ENCODE results near the gene AGPS. TPM values are rescaled to one million over a fixed set of nuclear protein-coding genes. Genes with fewer than 3 reads are reported as not detected.
"Not testable (repeated sequence)": the region's sequence is repeated elsewhere in the genome, so short reads cannot be mapped to it uniquely, and the experiment has no call there.

Gene AGPS
- total RNA-seq, 1 experiment from 2014 or later: 60.9 TPM

- Histone ChIP-seq H3K27ac (ENCODE audit: insufficient read length, low read depth, low read length) (no peak overlapping the region), H4K8ac (replicated peaks; ENCODE audit: insufficient read length, low read depth, low read length) (no peak overlapping the region), H2BK5ac (ENCODE audit: insufficient read length, low read length) (no peak overlapping the region), H3K27me3 (ENCODE audit: insufficient read depth, low read length) (no peaks in the 10 kb centered on the region), H2BK20ac (ENCODE audit: low read depth, low read length, poor library complexity, severe bottlenecking) (no peak overlapping the region), H2AK5ac (ENCODE audit: insufficient read length, low read length) (no peak overlapping the region), H2BK120ac (ENCODE audit: low read depth, low read length, poor library complexity, severe bottlenecking) (no peak overlapping the region), H3K23me2 (ENCODE audit: insufficient read length, low read depth, low read length, poor library complexity, severe bottlenecking) (no peaks in the 10 kb centered on the region), H3K18ac (ENCODE audit: insufficient read length, low read depth, low read length) (no peak overlapping the region), H2BK15ac (ENCODE audit: low read depth, low read length) (no peak overlapping the region), H3K56ac (ENCODE audit: insufficient read length, low read depth, low read length) (no peak overlapping the region), H3K9me3 (ENCODE audit: control insufficient read depth, low read depth, low read length) (no peaks in the 10 kb centered on the region), H3K79me2 (ENCODE audit: insufficient read depth, low read length) (no peaks in the 10 kb centered on the region; the same call in 1 of the 2 replicates), H3T11ph (ENCODE audit: low read length) (no peak overlapping the region), H2BK12ac (ENCODE audit: insufficient read length, low read depth, low read length) (no peak overlapping the region), H4K5ac (ENCODE audit: insufficient read length, low read depth, low read length) (no peak overlapping the region), H3K14ac (ENCODE audit: insufficient read depth, low read length) (no peak overlapping the region), H3K4ac (ENCODE audit: low read depth, low read length) (no peak overlapping the region), H3K9ac (ENCODE audit: extremely low read depth, insufficient read length, low read length) (no peak overlapping the region), H4K91ac (ENCODE audit: insufficient read length, low read depth, low read length) (no peak overlapping the region), H3K79me1 (ENCODE audit: insufficient read depth, low read depth, low read length, poor library complexity, severe bottlenecking) (no peaks in the 10 kb centered on the region), H3K23ac (ENCODE audit: insufficient read length, low read depth, low read length) (no peak overlapping the region), H2AFZ (ENCODE audit: low read length) (no peak overlapping the region), H3K4me1 (ENCODE audit: insufficient read depth, low read length) (no peaks in the 10 kb centered on the region), H3K4me2 (ENCODE audit: insufficient read depth, insufficient read length, low read length) (no peak overlapping the region), H4K20me1 (ENCODE audit: control insufficient read depth, insufficient read depth, insufficient read length) (no peaks in the 10 kb centered on the region)
- Mint-ChIP-seq H3K27ac (no peak overlapping the region), H3K27me3 (ENCODE audit: low read depth) (no peaks in the 10 kb centered on the region), H3K4me1 (no peaks in the 10 kb centered on the region), H3K36me3 (ENCODE audit: insufficient read depth in 1 of 3, low read depth in 3 of 3) (no peaks in the 10 kb centered on the region), H3K4me3 (no peak overlapping the region), H3K9me3 (no peaks in the 10 kb centered on the region)
- no peak for TF ChIP-seq CTCF (conservative IDR thresholded peaks at IDR 0.05)
- WGBS (ENCODE audit: extremely low coverage, insufficient read length, low lambda C conversion rate): no CpG with 5 or more reads among the region's 3 CpGs
- no peak for DNase-seq
These were observed 43.6 kb upstream of the AGPS start for GRCh38 chr2:177348733-177349693.

GRCh38 chr2:177350624-177351023 lies 41.9 kb upstream of the AGPS start:
- H4K91ac ChIP-seq (ENCODE audit: insufficient read length, low read depth, low read length); H2BK12ac ChIP-seq (ENCODE audit: insufficient read length, low read depth, low read length); H3K79me1 ChIP-seq (ENCODE audit: insufficient read depth, low read depth, low read length, poor library complexity, severe bottlenecking); H3K4ac ChIP-seq (ENCODE audit: low read depth, low read length); H3K27me3 Mint-ChIP-seq (ENCODE audit: low read depth); H3K23ac ChIP-seq (ENCODE audit: insufficient read length, low read depth, low read length); H2BK120ac ChIP-seq (ENCODE audit: low read depth, low read length, poor library complexity, severe bottlenecking); H3K79me2 ChIP-seq (ENCODE audit: insufficient read depth, low read length); H2BK15ac ChIP-seq (ENCODE audit: low read depth, low read length); H3K18ac ChIP-seq (ENCODE audit: insufficient read length, low read depth, low read length); H3K4me1 Mint-ChIP-seq; H3K27ac ChIP-seq (ENCODE audit: insufficient read length, low read depth, low read length); H3K9me3 ChIP-seq (ENCODE audit: control insufficient read depth, low read depth, low read length); H3K56ac ChIP-seq (ENCODE audit: insufficient read length, low read depth, low read length); H3K9me3 Mint-ChIP-seq; H2AK5ac ChIP-seq (ENCODE audit: insufficient read length, low read length); H3K14ac ChIP-seq (ENCODE audit: insufficient read depth, low read length); H2AFZ ChIP-seq (ENCODE audit: low read length); DNase-seq; H3K4me2 ChIP-seq (ENCODE audit: insufficient read depth, insufficient read length, low read length); H3K4me1 ChIP-seq (ENCODE audit: insufficient read depth, low read length); H2BK5ac ChIP-seq (ENCODE audit: insufficient read length, low read length); H3K27ac Mint-ChIP-seq; H3K36me3 Mint-ChIP-seq (ENCODE audit: insufficient read depth in 1 of 3, low read depth in 3 of 3); H4K20me1 ChIP-seq (ENCODE audit: control insufficient read depth, insufficient read depth, insufficient read length); H2BK20ac ChIP-seq (ENCODE audit: low read depth, low read length, poor library complexity, severe bottlenecking); H3K9ac ChIP-seq (ENCODE audit: extremely low read depth, insufficient read length, low read length); H3T11ph ChIP-seq (ENCODE audit: low read length); H4K8ac ChIP-seq (replicated peaks; ENCODE audit: insufficient read length, low read depth, low read length); H4K5ac ChIP-seq (ENCODE audit: insufficient read length, low read depth, low read length); H3K4me3 Mint-ChIP-seq; H3K27me3 ChIP-seq (ENCODE audit: insufficient read depth, low read length); H3K23me2 ChIP-seq (ENCODE audit: insufficient read length, low read depth, low read length, poor library complexity, severe bottlenecking): not testable (repeated sequence)
- WGBS (ENCODE audit: extremely low coverage, insufficient read length, low lambda C conversion rate): no CpG with 5 or more reads among the region's 1 CpG
